H1 (cell line): ENCODE measurements around the gene PEAK1. TPM values are rescaled to one million over a fixed set of nuclear protein-coding genes. Genes with fewer than 3 reads are reported as not detected.
A peak's percentile ranks its signal among the peaks of the same experiment; 100 is the strongest.

ENCODE experiments used
- CTCF ChIA-PET: fragments of 300-600 bp; sonication (Branson Sonifier 250); formaldehyde crosslinking; loops from one replicate; lab custom pipeline; 2021; ENCODE audit not compliant: partially characterized antibody; lab: Charles Lee
- POLR2A ChIA-PET: fragments of 300-600 bp; sonication (Branson Sonifier 250); formaldehyde crosslinking; loops from one replicate; lab custom pipeline; 2021; ENCODE audit warnings: inconsistent platforms; ENCODE audit not compliant: partially characterized antibody; lab: Charles Lee
- DNase-seq, 2 experiments: peaks; one replicate each; pipeline versions ENCODE4 v3.0.0 to v3.0.0-alpha.2; 2010 to 2022; ENCODE audit warnings: low spot score in 2 of 2, low read depth in 1 of 2, mixed read lengths in 1 of 2
- FAIRE-seq: peaks from 2 replicates; lab custom pipeline; 2011; peaks lifted over from hg19 to GRCh38; lab: Jason Lieb, UNC
- H2AFZ ChIP-seq: 2 replicates; pipeline ENCODE4 v1.8.1; 2012; ENCODE audit warnings: low read length, inconsistent platforms
- H2AK5ac ChIP-seq: 2 replicates; pipeline ENCODE4 v1.6.1; 2013; ENCODE audit warnings: low read depth, low read length
- H2BK120ac ChIP-seq: replicated peaks from 2 replicates; pipeline ENCODE3; 2013; ENCODE audit warnings: low read depth, low read length, inconsistent platforms
- H2BK12ac ChIP-seq: 2 replicates; pipeline ENCODE4 v1.6.1; 2013; ENCODE audit warnings: low read depth, low read length
- H2BK15ac ChIP-seq: 2 replicates; pipeline ENCODE4 v1.6.1; 2013; ENCODE audit warnings: low read length
- H2BK20ac ChIP-seq: 2 replicates; pipeline ENCODE4 v1.6.1; 2013; ENCODE audit warnings: low read length
- H2BK5ac ChIP-seq: 2 replicates; pipeline ENCODE4 v1.6.1; 2013; ENCODE audit warnings: low read depth, low read length
- H3K14ac ChIP-seq: 2 replicates; pipeline ENCODE4 v1.6.1; 2013; ENCODE audit warnings: inconsistent platforms; ENCODE audit not compliant: insufficient read length
- H3K18ac ChIP-seq: 2 replicates; pipeline ENCODE4 v1.6.1; 2013; ENCODE audit warnings: low read length; ENCODE audit errors: extremely low read depth
- H3K23ac ChIP-seq: 2 replicates; pipeline ENCODE4 v1.6.1; 2013; ENCODE audit warnings: inconsistent platforms; ENCODE audit not compliant: insufficient read length
- H3K23me2 ChIP-seq: 2 replicates; pipeline ENCODE4 v1.6.1; 2013; ENCODE audit warnings: low read depth, low read length
- H3K27ac ChIP-seq: 2 replicates; pipeline ENCODE4 v1.6.1; 2011; ENCODE audit warnings: low read depth, low read length, inconsistent platforms
- H3K27me3 ChIP-seq, 4 experiments: replicated peaks in 1 of 4; 1 replicate in 1 of 4; 2 replicates in 3 of 4; pipeline versions ENCODE4 v1.6.1 to v1.8.1; 2011 to 2013; ENCODE audit warnings: low read length in 3 of 4, mild to moderate bottlenecking in 3 of 4, inconsistent platforms in 2 of 4, mixed read lengths in 2 of 4, moderate library complexity in 1 of 4; ENCODE audit not compliant: control insufficient read depth in 3 of 4, insufficient read depth in 3 of 4; ENCODE audit errors: extremely low read depth in 1 of 4
- H3K36me3 ChIP-seq, 4 experiments: 2 replicates each; pipeline versions ENCODE4 v1.6.1 to v1.8.1; 2011 to 2013; ENCODE audit warnings: mild to moderate bottlenecking in 4 of 4, low read length in 3 of 4, moderate library complexity in 2 of 4, control low read depth in 1 of 4, inconsistent platforms in 1 of 4; ENCODE audit not compliant: insufficient read depth in 4 of 4, control insufficient read depth in 2 of 4
- H3K4ac ChIP-seq: replicated peaks from 2 replicates; pipeline ENCODE3; 2013; ENCODE audit warnings: low read length, low read depth, mixed read lengths, inconsistent platforms; ENCODE audit not compliant: insufficient read length
- H3K4me1 ChIP-seq, 4 experiments: replicated peaks in 1 of 4; 1 replicate in 1 of 4; 2 replicates in 3 of 4; pipeline versions ENCODE4 v1.6.1 to v1.8.1; 2011 to 2013; ENCODE audit warnings: low read length in 3 of 4, inconsistent platforms in 2 of 4, mixed read lengths in 1 of 4; ENCODE audit not compliant: insufficient read depth in 4 of 4, control insufficient read depth in 3 of 4
- H3K4me2 ChIP-seq, 2 experiments: 2 replicates each; pipeline versions ENCODE4 v1.6.1 to v1.8.1; 2011 to 2013; ENCODE audit warnings: low read depth in 2 of 2, low read length in 2 of 2, control low read depth in 1 of 2, inconsistent platforms in 1 of 2, mild to moderate bottlenecking in 1 of 2; ENCODE audit not compliant: insufficient read depth in 1 of 2
- H3K4me3 ChIP-seq, 4 experiments: fragments of 200-600, 300-600 bp in 1 of 4; sonication (generic), shearing (Covaris generic), sonication (Bioruptor Twin) in 1 of 4; 2 replicates each; pipeline versions ENCODE4 v1.5.1 to v1.8.1; 2011 to 2016; ENCODE audit warnings: low read length in 4 of 4, low read depth in 3 of 4, control low read depth in 2 of 4, inconsistent platforms in 2 of 4, mild to moderate bottlenecking in 2 of 4, mixed read lengths in 1 of 4, moderate library complexity in 1 of 4; ENCODE audit not compliant: insufficient read depth in 2 of 4; ENCODE audit errors: extremely low read depth in 1 of 4
- H3K56ac ChIP-seq: replicated peaks from 2 replicates; pipeline ENCODE3; 2013; ENCODE audit warnings: low read depth, mild to moderate bottlenecking, mixed read lengths, low read length, inconsistent platforms; ENCODE audit not compliant: insufficient read length
- H3K79me1 ChIP-seq: 2 replicates; pipeline ENCODE4 v1.6.1; 2013; ENCODE audit warnings: low read depth, low read length, control low read depth
- H3K79me2 ChIP-seq, 2 experiments: 2 replicates each; pipeline versions ENCODE4 v1.6.1 to v1.8.1; 2012 to 2013; ENCODE audit warnings: low read length in 2 of 2, mild to moderate bottlenecking in 2 of 2, inconsistent platforms in 1 of 2; ENCODE audit not compliant: insufficient read depth in 2 of 2, control insufficient read depth in 1 of 2
- H3K9ac ChIP-seq, 4 experiments: replicated peaks in 1 of 4; 1 replicate in 1 of 4; 2 replicates in 3 of 4; pipeline versions ENCODE4 v1.6.1 to v1.8.1; 2011 to 2013; ENCODE audit warnings: low read depth in 3 of 4, low read length in 3 of 4, control low read depth in 2 of 4, mild to moderate bottlenecking in 2 of 4, moderate library complexity in 2 of 4, inconsistent platforms in 1 of 4; ENCODE audit errors: extremely low read depth in 1 of 4
- H3K9me3 ChIP-seq, 2 experiments: 2 replicates each; pipeline versions ENCODE4 v1.6.1 to v1.8.1; 2012 to 2013; ENCODE audit warnings: mild to moderate bottlenecking in 2 of 2, moderate library complexity in 2 of 2, control low read depth in 1 of 2, inconsistent platforms in 1 of 2, low read depth in 1 of 2, low read length in 1 of 2, mixed read lengths in 1 of 2; ENCODE audit not compliant: insufficient read depth in 2 of 2
- H4K20me1 ChIP-seq, 2 experiments: replicated peaks in 1 of 2; 2 replicates each; pipeline versions ENCODE3 to v1.8.1; 2011 to 2013; ENCODE audit warnings: inconsistent platforms in 2 of 2, low read length in 2 of 2, mild to moderate bottlenecking in 1 of 2; ENCODE audit not compliant: insufficient read depth in 2 of 2, control insufficient read depth in 1 of 2
- H4K5ac ChIP-seq: 2 replicates; pipeline ENCODE4 v1.6.1; 2013; ENCODE audit warnings: low read length, low read depth, mixed read lengths, inconsistent platforms; ENCODE audit not compliant: insufficient read length
- H4K8ac ChIP-seq: 2 replicates; pipeline ENCODE4 v1.8.0; 2013; ENCODE audit warnings: mild to moderate bottlenecking, moderate library complexity, low read length, inconsistent platforms; ENCODE audit not compliant: insufficient read depth; ENCODE audit errors: extremely low read depth
- H4K91ac ChIP-seq: replicated peaks from 2 replicates; pipeline ENCODE3; 2013; ENCODE audit warnings: low read length, mixed read lengths, inconsistent platforms; ENCODE audit not compliant: insufficient read length
- CTCF ChIP-seq, 3 experiments: IDR thresholded peaks; 1 replicate in 2 of 3; 2 replicates in 1 of 3; pipeline versions ENCODE4 v1.5.1 to v1.6.1; 2011; ENCODE audit warnings: low read length in 3 of 3, mild to moderate bottlenecking in 3 of 3, inconsistent platforms in 2 of 3, low read depth in 1 of 3, moderate library complexity in 1 of 3; ENCODE audit not compliant: insufficient read depth in 1 of 3; ENCODE audit errors: control extremely low read depth in 1 of 3
- GABPA ChIP-seq: IDR thresholded peaks from 2 replicates; pipeline ENCODE4 v1.6.1; 2011; ENCODE audit warnings: mild to moderate bottlenecking, low read length, moderate library complexity, borderline replicate concordance; ENCODE audit not compliant: insufficient read depth
- GTF2F1 ChIP-seq: IDR thresholded peaks from 2 replicates; pipeline ENCODE4 v1.6.1; 2012; ENCODE audit warnings: low read depth, low read length, improper control_type of control experiment, borderline replicate concordance
- HDAC6 ChIP-seq: IDR thresholded peaks from one replicate; pipeline ENCODE4 v1.7.1; 2012; ENCODE audit warnings: low read depth, mild to moderate bottlenecking, inconsistent platforms, low read length, moderate library complexity
- KDM5A ChIP-seq: fragments of 200-600 bp; IDR thresholded peaks from 2 replicates; pipeline ENCODE4 v1.7.1; 2012; ENCODE audit warnings: mild to moderate bottlenecking, low read length, inconsistent platforms, mixed read lengths
- POLR2A ChIP-seq, 2 experiments: IDR thresholded peaks; 1 replicate in 1 of 2; 2 replicates in 1 of 2; pipeline ENCODE4 v1.6.1; 2011; ENCODE audit warnings: low read depth in 2 of 2, low read length in 2 of 2, mild to moderate bottlenecking in 2 of 2; ENCODE audit errors: control extremely low read depth in 1 of 2
- RXRA ChIP-seq: IDR thresholded peaks from 2 replicates; pipeline ENCODE4 v1.6.1; 2011; ENCODE audit warnings: low read depth, mild to moderate bottlenecking, low read length, moderate library complexity; ENCODE audit not compliant: insufficient read depth
- SIRT6 ChIP-seq: IDR thresholded peaks from one replicate; pipeline ENCODE4 v1.7.1; 2012; ENCODE audit warnings: low read length, inconsistent platforms
- SIX5 ChIP-seq: IDR thresholded peaks from 2 replicates; pipeline ENCODE4 v1.6.1; 2011; ENCODE audit warnings: mild to moderate bottlenecking, low read depth, low read length
- WGBS, 2 experiments: shearing (Covaris generic) in 1 of 2; methylation state at CpG; one replicate each; pipeline versions ENCODE4 v1.1.6 to v1.1.7; 2013 to 2015; ENCODE audit warnings: low lambda C conversion rate in 2 of 2, mixed read lengths in 2 of 2, inconsistent platforms in 1 of 2, low coverage in 1 of 2, missing lambda C conversion rate in 1 of 2; ENCODE audit not compliant: insufficient replicate concordance in 2 of 2, insufficient coverage in 1 of 2, insufficient read length in 1 of 2; ENCODE audit errors: extremely low coverage in 1 of 2, missing lambda C conversion rate in 1 of 2; 5-methylcytosine and 5-hydroxymethylcytosine counted together
- polyA plus RNA-seq, 7 experiments: library from polyadenylated mRNA; depleted of rRNA in 3 of 7; stranded (reverse) in 5 of 7; unstranded in 2 of 7; fragments of >200 nt in 5 of 7; fragments of 200-250 nt in 2 of 7; gene quantifications; 1 replicate in 5 of 7; 2 replicates in 1 of 7; 4 replicates in 1 of 7; pipeline versions ENCODE4 v1.2.1 to v1.2.3, GENCODE V29; 2011 to 2013; ENCODE audit warnings: missing spikeins in 2 of 7, mixed read lengths in 2 of 7
- total RNA-seq: library from RNA; stranded (reverse); fragmentation: NEBNext Ultra II Directional; extraction: Animal tissue kit (Norgen Biotek cat#: 25700); gene quantifications from 2 replicates; pipeline ENCODE4 v1.2.1, GENCODE V29; 2021

Gene PEAK1
- total and polyA plus RNA-seq, 2 of the 8 experiments (the other 6 are each of a cell fraction or from before 2014, with no cell fraction given) = 8.8 to 44.8 TPM

- H3K79me1 ChIP-seq = peaks cover 3% of the 10 kb centered on the region; the same call in 1 of the 2 replicates
- peak within 1 kb of the TSS; percentile 74 to 75 for H3K4me2 ChIP-seq
- no peaks in the 10 kb centered on the region for H3K36me3 ChIP-seq
- peak within 1 kb of the TSS; percentile 78 for H3K18ac ChIP-seq
- H3K27ac ChIP-seq = peak within 1 kb of the TSS; percentile 80; the same call in 1 of the 2 replicates
- 3% methylated on average over 34 of the region's 97 CpGs; no CpG with 5 or more reads in 1 of the 2 experiments for WGBS, 2 experiments
- H2AFZ ChIP-seq = peak within 1 kb of the TSS; percentile 96
- peak; percentile 79 to 94 for DNase-seq
- CTCF ChIA-PET = no interaction called here
- peaks cover 6 to 8% of the 10 kb centered on the region in 2 experiments for H4K20me1 ChIP-seq
- H3K4ac ChIP-seq = no peak within 1 kb of the TSS
- peaks cover 0 to 10% (median 4%) of the 10 kb centered on the region in 4 experiments; a peak in 5 of 7 replicates for H3K4me1 ChIP-seq
- peak within 1 kb of the TSS; percentile 68 for H4K5ac ChIP-seq
- H2BK15ac ChIP-seq = no peak within 1 kb of the TSS
- peak within 1 kb of the TSS; percentile 84; the same call in 1 of the 2 replicates for H4K8ac ChIP-seq
- H2BK20ac ChIP-seq = no peak within 1 kb of the TSS
- no peaks in the 10 kb centered on the region for H3K9me3 ChIP-seq
- peak within 1 kb of the TSS; percentile 72 to 90 (median 78) for H3K4me3 ChIP-seq
- H2BK12ac ChIP-seq = no peak within 1 kb of the TSS
- no peak within 1 kb of the TSS for H4K91ac ChIP-seq
- H2BK5ac ChIP-seq = no peak within 1 kb of the TSS
- H3K23ac ChIP-seq = no peak within 1 kb of the TSS
- POLR2A ChIA-PET = interaction anchor here (0.7 to 1.2 kb wide), 13 partner anchors 9 to 468 kb away, joined by 3 to 6 read pairs (median 4); partner anchors contain the start of gene PSTPIP1
- H2BK120ac ChIP-seq = no peak within 1 kb of the TSS
- H3K79me2 ChIP-seq = peaks cover 0 to 44% of the 10 kb centered on the region in 2 experiments; a peak in 2 of 4 replicates
- peaks cover 6% of the 10 kb centered on the region for H3K23me2 ChIP-seq
- H3K9ac ChIP-seq = peak within 1 kb of the TSS; percentile 68 to 94 (median 78)
- no peak within 1 kb of the TSS for H3K14ac ChIP-seq
- peaks cover 0 to 2% (median 0%) of the 10 kb centered on the region in 4 experiments; a peak in 1 of 7 replicates for H3K27me3 ChIP-seq
- no peak within 1 kb of the TSS for H2AK5ac ChIP-seq
- FAIRE-seq = no peak
- no peak within 1 kb of the TSS for H3K56ac ChIP-seq
- no peak for TF ChIP-seq RXRA
- TF ChIP-seq SIX5 = no peak
- TF ChIP-seq KDM5A = no peak
- TF ChIP-seq GTF2F1 = peak; percentile 65; the same call in 1 of the 2 replicates
- TF ChIP-seq HDAC6 = no peak
- TF ChIP-seq POLR2A (IDR thresholded peaks at IDR 0.05; ENCODE audit: control extremely low read depth in 1 of 2, low read depth in 2 of 2, low read length in 2 of 2) = peak; percentile 90
- TF ChIP-seq SIRT6 = no peak
- TF ChIP-seq GABPA = no peak; the same call in 1 of the 2 replicates
- no peak for TF ChIP-seq CTCF (IDR thresholded peaks at IDR 0.05; ENCODE audit: control extremely low read depth in 1 of 3, insufficient read depth in 1 of 3, low read depth in 1 of 3, low read length in 3 of 3)
Observed at GRCh38 chr15:77070495-77071304, 349.2 kb downstream of the PEAK1 start, which contains the start of gene TSPAN3. Gene TSPAN3, minus strand, starts transcription at chr15:77071109. Its CDS starts 155 bp downstream, at chr15:77070954.
